ENCODE measurements around the gene NMS. TPM values are rescaled to one million over a fixed set of nuclear protein-coding genes. Genes with fewer than 3 reads are reported as not detected.

Gene NMS
- total and polyA plus RNA-seq, 2 donors (not counting 1 experiment from before 2014, with no cell fraction given): not detected

DNA sequence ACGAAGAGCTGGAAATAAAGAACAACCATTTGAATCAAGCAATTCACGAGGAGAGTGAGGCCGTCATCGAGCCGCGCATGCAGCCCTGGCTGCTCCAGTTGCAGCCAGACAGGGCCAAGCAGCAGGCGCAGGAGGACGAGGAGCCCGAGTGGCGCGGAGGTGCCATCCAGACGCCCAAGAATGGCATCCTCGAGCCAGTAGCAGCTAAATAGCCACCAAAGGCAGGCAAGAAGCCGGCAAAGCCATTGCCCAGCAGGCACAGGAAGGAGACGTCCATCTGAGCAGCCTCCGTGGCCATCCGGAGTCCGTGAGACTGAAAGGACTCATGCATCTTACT is 43.9 kb upstream of the NMS start:
- 94% methylated on average over 17 of the region's 18 CpGs for WGBS (ENCODE audit: insufficient coverage)
- ChIA-PET CTCF (interaction anchor here (2.0 kb wide), 1 partner anchor 164 kb away, joined by 9 read pairs; no protein-coding TSS in a partner anchor), POLR2A (no interaction called here)
- H3K27ac Mint-ChIP-seq: no peak overlapping the region
- H3K36me3 ChIP-seq (replicated peaks in 1 of 2; ENCODE audit: control extremely low read depth in 1 of 2, control insufficient read depth in 1 of 2, extremely low read depth in 1 of 2, insufficient read depth in 2 of 2, low read length in 1 of 2): no peaks in the 10 kb centered on the region
- no peak overlapping the region for H3K4me3 ChIP-seq (ENCODE audit: control extremely low read depth in 1 of 5, extremely low read depth in 1 of 5, insufficient read depth in 1 of 5, low read depth in 2 of 5, low read length in 4 of 5)
- no peak overlapping the region for H3K27ac ChIP-seq (ENCODE audit: low read length in 2 of 2)
- H3K9me3 Mint-ChIP-seq (ENCODE audit: insufficient read depth): peaks cover 2% of the 10 kb centered on the region
- H3K9ac ChIP-seq (ENCODE audit: low read length): no peak overlapping the region
- no peak for ATAC-seq (ENCODE audit: low read depth)
- peaks cover 9% of the 10 kb centered on the region for H3K27me3 Mint-ChIP-seq
- no peak overlapping the region for H3K4me2 ChIP-seq (replicated peaks; ENCODE audit: low read depth, low read length, poor library complexity, severe bottlenecking)
- no peaks in the 10 kb centered on the region for H3K4me1 ChIP-seq (ENCODE audit: control insufficient read depth in 2 of 2, insufficient read depth in 2 of 2, low read length in 2 of 2)
- no peak overlapping the region for H3K4me3 Mint-ChIP-seq
- DNase-seq: no peak
- H3K79me2 ChIP-seq (ENCODE audit: control insufficient read depth, insufficient read depth, low read length): no peaks in the 10 kb centered on the region
- peaks cover 0 to 3% (median 0%) of the 10 kb centered on the region in 4 experiments for H3K27me3 ChIP-seq (replicated peaks in 1 of 4; ENCODE audit: control extremely low read depth in 1 of 4, control insufficient read depth in 3 of 4, insufficient read depth in 4 of 4, low read length in 3 of 4)
- H2AFZ ChIP-seq (ENCODE audit: insufficient read depth, low read depth, low read length, poor library complexity, severe bottlenecking): no peak overlapping the region
- intact Hi-C loops (cut with micrococcal nuclease): no loop called here
- no peaks in the 10 kb centered on the region for H4K20me1 ChIP-seq (ENCODE audit: control insufficient read depth, insufficient read depth, low read length, poor library complexity, severe bottlenecking)
- no peak for TF ChIP-seq EZH2 (IDR thresholded peaks at IDR 0.05; ENCODE audit: borderline replicate concordance, insufficient read depth, low read depth, low read length, poor library complexity, severe bottlenecking)
- TF ChIP-seq, protein P1, sequence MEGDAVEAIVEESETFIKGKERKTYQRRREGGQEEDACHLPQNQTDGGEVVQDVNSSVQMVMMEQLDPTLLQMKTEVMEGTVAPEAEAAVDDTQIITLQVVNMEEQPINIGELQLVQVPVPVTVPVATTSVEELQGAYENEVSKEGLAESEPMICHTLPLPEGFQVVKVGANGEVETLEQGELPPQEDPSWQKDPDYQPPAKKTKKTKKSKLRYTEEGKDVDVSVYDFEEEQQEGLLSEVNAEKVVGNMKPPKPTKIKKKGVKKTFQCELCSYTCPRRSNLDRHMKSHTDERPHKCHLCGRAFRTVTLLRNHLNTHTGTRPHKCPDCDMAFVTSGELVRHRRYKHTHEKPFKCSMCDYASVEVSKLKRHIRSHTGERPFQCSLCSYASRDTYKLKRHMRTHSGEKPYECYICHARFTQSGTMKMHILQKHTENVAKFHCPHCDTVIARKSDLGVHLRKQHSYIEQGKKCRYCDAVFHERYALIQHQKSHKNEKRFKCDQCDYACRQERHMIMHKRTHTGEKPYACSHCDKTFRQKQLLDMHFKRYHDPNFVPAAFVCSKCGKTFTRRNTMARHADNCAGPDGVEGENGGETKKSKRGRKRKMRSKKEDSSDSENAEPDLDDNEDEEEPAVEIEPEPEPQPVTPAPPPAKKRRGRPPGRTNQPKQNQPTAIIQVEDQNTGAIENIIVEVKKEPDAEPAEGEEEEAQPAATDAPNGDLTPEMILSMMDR (IDR thresholded peaks at IDR 0.05): no peak
- peaks cover 0 to 5% (median 0%) of the 10 kb centered on the region in 3 donors for H3K9me3 ChIP-seq (ENCODE audit: control extremely low read depth in 1 of 3, control insufficient read depth in 2 of 3, insufficient read depth in 1 of 3, low read length in 2 of 3)
- H3K4me1 Mint-ChIP-seq: peaks cover 5% of the 10 kb centered on the region

DNA sequence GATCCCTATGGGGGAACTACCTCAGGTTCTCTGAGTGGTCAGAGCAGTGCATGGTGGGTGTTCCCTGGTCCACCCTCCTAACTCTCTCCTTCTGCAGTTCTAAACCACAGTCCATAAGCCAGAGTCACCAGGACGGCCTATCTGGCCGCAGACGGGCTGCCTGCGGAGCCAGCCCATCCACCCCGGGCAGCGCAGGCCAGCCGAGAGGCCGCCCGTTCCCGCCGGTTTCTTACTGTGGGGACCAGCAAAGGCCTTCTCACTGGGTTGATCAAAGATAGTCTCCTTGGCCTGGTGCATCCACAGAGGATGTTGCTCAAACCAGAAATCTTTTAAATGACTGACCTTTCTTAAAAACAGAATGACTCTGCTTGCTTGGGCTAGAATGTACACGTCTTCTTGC is 43.2 kb upstream of the NMS start:
- H2AFZ ChIP-seq (ENCODE audit: insufficient read depth, low read depth, low read length, poor library complexity, severe bottlenecking): no peak overlapping the region
- DNase-seq (no peak), ATAC-seq (ENCODE audit: low read depth) (no peak)
- 96% methylated on average over 11 of the region's 12 CpGs for WGBS (ENCODE audit: insufficient coverage)
- H3K27me3 Mint-ChIP-seq: peaks cover 9% of the 10 kb centered on the region
- H3K9me3 Mint-ChIP-seq (ENCODE audit: insufficient read depth): peaks cover 2% of the 10 kb centered on the region
- H3K79me2 ChIP-seq (ENCODE audit: control insufficient read depth, insufficient read depth, low read length): no peaks in the 10 kb centered on the region
- TF ChIP-seq, protein P1 (IDR thresholded peaks at IDR 0.05): no peak
- TF ChIP-seq EZH2 (IDR thresholded peaks at IDR 0.05; ENCODE audit: borderline replicate concordance, insufficient read depth, low read depth, low read length, poor library complexity, severe bottlenecking): no peak
- ChIA-PET CTCF (interaction anchor here (0.6 to 1.3 kb wide), 3 partner anchors 23 to 166 kb away, joined by 3 read pairs; no protein-coding TSS in a partner anchor), POLR2A (no interaction called here)
- H3K9ac ChIP-seq (ENCODE audit: low read length): no peak overlapping the region
- H3K4me3 ChIP-seq (ENCODE audit: control extremely low read depth in 1 of 5, extremely low read depth in 1 of 5, insufficient read depth in 1 of 5, low read depth in 2 of 5, low read length in 4 of 5): no peak overlapping the region
- no peak overlapping the region for H3K27ac ChIP-seq (ENCODE audit: low read length in 2 of 2)
- H3K4me1 ChIP-seq (ENCODE audit: control insufficient read depth in 2 of 2, insufficient read depth in 2 of 2, low read length in 2 of 2): no peaks in the 10 kb centered on the region
- H3K27ac Mint-ChIP-seq: no peak overlapping the region
- H3K4me3 Mint-ChIP-seq: no peak overlapping the region
- H3K4me1 Mint-ChIP-seq: peaks cover 5% of the 10 kb centered on the region
- H3K9me3 ChIP-seq (ENCODE audit: control extremely low read depth in 1 of 3, control insufficient read depth in 2 of 3, insufficient read depth in 1 of 3, low read length in 2 of 3): peaks cover 0 to 5% (median 0%) of the 10 kb centered on the region in 3 donors
- H4K20me1 ChIP-seq (ENCODE audit: control insufficient read depth, insufficient read depth, low read length, poor library complexity, severe bottlenecking): no peaks in the 10 kb centered on the region
- intact Hi-C loops (cut with micrococcal nuclease): loop anchor here (1.0 kb wide), 1 partner anchor 164 kb away; no protein-coding TSS in a partner anchor
- H3K4me2 ChIP-seq (replicated peaks; ENCODE audit: low read depth, low read length, poor library complexity, severe bottlenecking): no peak overlapping the region
- H3K36me3 ChIP-seq (replicated peaks in 1 of 2; ENCODE audit: control extremely low read depth in 1 of 2, control insufficient read depth in 1 of 2, extremely low read depth in 1 of 2, insufficient read depth in 2 of 2, low read length in 1 of 2): no peaks in the 10 kb centered on the region
- peaks cover 0 to 3% (median 0%) of the 10 kb centered on the region in 4 experiments for H3K27me3 ChIP-seq (replicated peaks in 1 of 4; ENCODE audit: control extremely low read depth in 1 of 4, control insufficient read depth in 3 of 4, insufficient read depth in 4 of 4, low read length in 3 of 4)
